Motor neuron (in vitro differentiated cells): ENCODE measurements around the gene CLMN. TPM values are rescaled to one million over a fixed set of nuclear protein-coding genes. Genes with fewer than 3 reads are reported as not detected.

Experiments
- ATAC-seq, 8 experiments: fragments of 200-7000 bp; cut with Tn5 transposase; replicated peaks in 6 of 8; 2 replicates each; pipeline ENCODE4 v1.8.0; 2021; ENCODE audit warnings: mild to moderate bottlenecking in 8 of 8, moderate library complexity in 8 of 8
- H3K27ac ChIP-seq, 2 donors: fragments of 250-450 bp; sonication (Bioruptor Pico); 2 replicates each; pipeline ENCODE4 v1.9.0; 2021; ENCODE audit warnings: antibody characterized with exemption in 2 of 2, mild to moderate bottlenecking in 2 of 2, moderate library complexity in 1 of 2
- H3K4me1 ChIP-seq, 2 donors: fragments of 250-450 bp; sonication (Bioruptor Pico); replicated peaks in 1 of 2; 2 replicates each; pipeline ENCODE4 v1.6.1; 2021; ENCODE audit warnings: antibody characterized with exemption in 2 of 2, mild to moderate bottlenecking in 2 of 2, moderate library complexity in 1 of 2
- H3K4me3 ChIP-seq, 5 donors: fragments of 250-450 bp; sonication (Bioruptor Pico); 2 replicates each; pipeline ENCODE4 v1.9.0; 2021; ENCODE audit warnings: antibody characterized with exemption in 5 of 5, mild to moderate bottlenecking in 5 of 5, moderate library complexity in 4 of 5
- WGBS, 10 experiments: fragments of 450-650 bp; shearing (Covaris generic); methylation state at CpG; one replicate each; pipeline ENCODE4 v1.0.0; 2022; 5-methylcytosine and 5-hydroxymethylcytosine counted together
- in situ Hi-C, 9 experiments: fragments of 400-800 bp; cut with MboI; loops; one replicate each; pipeline ENCODE4 v1.15.0; 2021; ENCODE audit warnings: low sequenced_read_pairs in 9 of 9, low pct_unique_long_range_greater_than_20kb in 2 of 9; ENCODE audit not compliant: unreplicated experiment in 9 of 9
- total RNA-seq, 8 experiments: library from RNA; unstranded; fragments of 300-600 nt; gene quantifications; 2 replicates each; pipeline versions ENCODE4 v1.2.3 to v1.2.4, GENCODE V29; 2022

Gene CLMN
- total RNA-seq, 8 experiments from 2014 or later, result 0.10 to 5.3 (median 2.8) TPM

- Histone ChIP-seq H3K27ac (no peak overlapping the region), H3K4me1 (peaks cover 0 to 11% of the 10 kb centered on the region in 2 donors), H3K4me3 (no peak overlapping the region)
- in situ Hi-C loops, result no loop called here
- ATAC-seq, result peak in 1 of 8 experiments; percentile 70
- WGBS, 10 experiments, result 58 to 100% (median 85%) methylated on average over 1 to 5 of the region's 10 CpGs; no CpG with 5 or more reads in 2 of the 10 experiments
Measured at GRCh38 chr14:95238487-95239298, 81.0 kb downstream of the CLMN start.

- H3K4me3 ChIP-seq, result no peak overlapping the region
- 66 to 100% (median 90%) methylated on average over 1 to 9 of the region's 11 CpGs; no CpG with 5 or more reads in 6 of the 10 experiments for WGBS, 10 experiments
- peak in 1 of 8 experiments; percentile 27 for ATAC-seq
- H3K4me1 ChIP-seq, result peaks cover 0 to 11% of the 10 kb centered on the region in 2 donors
- H3K27ac ChIP-seq, result no peak overlapping the region
- in situ Hi-C loops, result no loop called here
Measured at GRCh38 chr14:95237958-95238340, 81.8 kb downstream of the CLMN start.

GRCh38 chr14:95237121-95237957 lies 82.4 kb downstream of the CLMN start:
- no peak for ATAC-seq
- H3K27ac ChIP-seq, result no peak overlapping the region
- no peak overlapping the region for H3K4me3 ChIP-seq
- in situ Hi-C loops, result no loop called here
- peaks cover 3 to 11% of the 10 kb centered on the region in 2 donors for H3K4me1 ChIP-seq
- 40 to 100% (median 90%) methylated on average over 1 to 3 of the region's 17 CpGs; no CpG with 5 or more reads in 2 of the 10 experiments for WGBS, 10 experiments

GRCh38 chr14:95236221-95236620 lies 83.5 kb downstream of the CLMN start:
- Histone ChIP-seq H3K4me1 (peaks cover 7 to 11% of the 10 kb centered on the region in 2 donors), H3K4me3 (no peak overlapping the region), H3K27ac (no peak overlapping the region)
- WGBS, 10 experiments, result 38 to 100% (median 100%) methylated on average over 1 to 5 of the region's 12 CpGs; no CpG with 5 or more reads in 7 of the 10 experiments
- ATAC-seq, result no peak
- in situ Hi-C loops, result no loop called here

GRCh38 chr14:95235767-95236166 lies 83.9 kb downstream of the CLMN start:
- in situ Hi-C loops, result no loop called here
- no peak overlapping the region for H3K4me3 ChIP-seq
- H3K4me1 ChIP-seq, result peaks cover 7 to 12% of the 10 kb centered on the region in 2 donors
- ATAC-seq, result no peak
- WGBS, 10 experiments, result 74 to 100% (median 97%) methylated on average over 2 to 5 of the region's 14 CpGs; no CpG with 5 or more reads in 6 of the 10 experiments
- H3K27ac ChIP-seq, result no peak overlapping the region

- in situ Hi-C loops, result no loop called here
- H3K27ac ChIP-seq, result no peak overlapping the region
- ATAC-seq, result no peak
- no peak overlapping the region for H3K4me3 ChIP-seq
- 20 to 100% (median 88%) methylated on average over 1 to 3 of the region's 4 CpGs; no CpG with 5 or more reads in 4 of the 10 experiments for WGBS, 10 experiments
- H3K4me1 ChIP-seq, result peaks cover 7 to 9% of the 10 kb centered on the region in 2 donors
Measured at GRCh38 chr14:95235351-95235750, 84.4 kb downstream of the CLMN start.

GRCh38 chr14:95234426-95234825 lies 85.3 kb downstream of the CLMN start:
- peaks cover 7 to 9% of the 10 kb centered on the region in 2 donors for H3K4me1 ChIP-seq
- in situ Hi-C loops, result no loop called here
- H3K27ac ChIP-seq, result no peak overlapping the region
- 17 to 92% (median 64%) methylated on average over 1 to 6 of the region's 8 CpGs; no CpG with 5 or more reads in 2 of the 10 experiments for WGBS, 10 experiments
- ATAC-seq, result no peak
- H3K4me3 ChIP-seq, result no peak overlapping the region

GRCh38 chr14:95233702-95234241 lies 85.9 kb downstream of the CLMN start:
- no peak for ATAC-seq
- Histone ChIP-seq H3K4me3 (no peak overlapping the region), H3K27ac (no peak overlapping the region), H3K4me1 (peaks cover 7 to 9% of the 10 kb centered on the region in 2 donors)
- 40 to 100% (median 90%) methylated on average over 1 to 9 of the region's 9 CpGs; no CpG with 5 or more reads in 3 of the 10 experiments for WGBS, 10 experiments
- in situ Hi-C loops, result no loop called here

GRCh38 chr14:95232894-95233584 lies 86.7 kb downstream of the CLMN start:
- Histone ChIP-seq H3K4me3 (no peak overlapping the region), H3K4me1 (peaks cover 7% of the 10 kb centered on the region in 2 donors), H3K27ac (no peak overlapping the region)
- WGBS, 10 experiments, result 10 to 100% (median 87%) methylated on average over 1 to 3 of the region's 3 CpGs; no CpG with 5 or more reads in 1 of the 10 experiments
- no peak for ATAC-seq
- in situ Hi-C loops, result no loop called here

- 4 to 85% (median 69%) methylated on average over 2 to 8 of the region's 12 CpGs for WGBS, 10 experiments
- H3K27ac ChIP-seq, result no peak overlapping the region
- peak in 2 of 8 experiments; percentile 39 to 59 for ATAC-seq
- H3K4me1 ChIP-seq, result peaks cover 5 to 7% of the 10 kb centered on the region in 2 donors
- no peak overlapping the region for H3K4me3 ChIP-seq
- in situ Hi-C loops, result no loop called here
Measured at GRCh38 chr14:95231966-95232633, 87.6 kb downstream of the CLMN start.

- H3K27ac ChIP-seq, result no peak overlapping the region
- 40 to 100% (median 65%) methylated on average over 1 to 6 of the region's 6 CpGs; no CpG with 5 or more reads in 1 of the 10 experiments for WGBS, 10 experiments
- no peak for ATAC-seq
- H3K4me1 ChIP-seq, result peaks cover 4 to 7% of the 10 kb centered on the region in 2 donors
- no peak overlapping the region for H3K4me3 ChIP-seq
- in situ Hi-C loops, result no loop called here
Measured at GRCh38 chr14:95229749-95230148, 90.0 kb downstream of the CLMN start.

- ATAC-seq, result no peak
- Histone ChIP-seq H3K4me1 (peaks cover 4 to 7% of the 10 kb centered on the region in 2 donors), H3K4me3 (no peak overlapping the region), H3K27ac (no peak overlapping the region)
- in situ Hi-C loops, result no loop called here
- 0 to 100% (median 88%) methylated on average over 1 to 7 of the region's 7 CpGs; no CpG with 5 or more reads in 1 of the 10 experiments for WGBS, 10 experiments
Measured at GRCh38 chr14:95228240-95228639, 91.5 kb downstream of the CLMN start.
